SIG-M5 (cell line): ENCODE results near the gene KIF19.

Source experiments
- DNase-seq: peaks from one replicate; lab custom pipeline; 2025; lab: John Stamatoyannopoulos, UW

The KIF19 gene

GRCh38 chr17:74342224-74342623, 16.2 kb downstream of the KIF19 start:
- no peak for DNase-seq

- DNase-seq, result no peak
Measured at GRCh38 chr17:74343121-74343520, 17.1 kb downstream of the KIF19 start.

DNA sequence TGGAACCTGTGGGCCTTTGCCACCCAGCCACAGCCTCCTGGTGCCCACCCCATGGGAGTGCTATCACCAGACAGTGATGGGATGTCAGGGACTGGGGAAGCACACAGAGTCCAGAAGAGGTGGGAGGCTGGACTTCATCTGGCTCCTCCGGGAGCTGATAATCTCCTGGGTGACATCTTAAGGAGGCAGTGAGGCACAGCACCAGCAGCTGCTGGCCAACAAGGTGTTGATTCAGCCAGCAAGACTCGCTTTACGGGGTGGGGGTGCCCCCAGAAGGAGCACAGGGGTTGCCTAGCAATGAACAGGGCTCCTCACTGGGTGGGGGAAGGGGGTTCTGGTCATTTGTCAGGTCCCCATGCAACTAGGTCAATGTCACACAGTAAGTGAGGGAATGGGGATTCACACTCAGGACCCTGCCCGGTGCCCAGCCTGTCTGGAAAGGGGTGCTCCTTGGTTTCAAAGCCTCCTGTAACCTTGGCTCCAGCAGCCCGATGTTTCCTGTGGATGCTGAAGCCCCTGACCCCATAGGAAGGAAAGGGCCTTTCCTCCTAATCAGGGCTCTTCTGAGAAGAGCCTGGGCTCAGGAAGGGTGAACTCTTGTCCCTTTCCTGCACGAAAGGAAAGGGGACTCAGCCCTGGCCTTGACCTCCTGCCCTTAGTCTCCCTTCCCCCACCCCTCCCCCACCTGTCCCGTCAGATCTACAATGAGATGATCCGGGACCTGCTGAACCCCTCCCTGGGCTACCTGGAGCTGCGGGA, 17.7 kb downstream of the KIF19 start:
- no peak for DNase-seq

DNA sequence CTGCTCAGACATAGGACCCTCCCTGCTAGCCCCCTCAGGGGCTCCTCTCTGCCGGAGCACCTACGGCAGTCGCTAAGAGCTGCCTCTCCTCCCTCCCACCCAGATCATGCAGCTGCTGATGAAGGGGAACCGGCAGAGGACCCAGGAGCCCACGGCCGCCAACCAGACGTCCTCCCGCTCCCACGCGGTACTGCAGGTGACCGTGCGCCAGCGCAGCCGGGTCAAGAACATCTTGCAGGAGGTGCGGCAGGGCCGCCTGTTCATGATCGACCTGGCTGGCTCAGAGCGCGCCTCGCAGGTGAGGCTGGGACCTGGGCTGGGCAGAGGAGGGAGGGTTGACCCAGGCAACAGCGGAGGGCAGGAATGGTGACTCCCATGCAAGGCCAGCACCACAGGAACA, 18.6 kb downstream of the KIF19 start:
- DNase-seq, result no peak

DNA sequence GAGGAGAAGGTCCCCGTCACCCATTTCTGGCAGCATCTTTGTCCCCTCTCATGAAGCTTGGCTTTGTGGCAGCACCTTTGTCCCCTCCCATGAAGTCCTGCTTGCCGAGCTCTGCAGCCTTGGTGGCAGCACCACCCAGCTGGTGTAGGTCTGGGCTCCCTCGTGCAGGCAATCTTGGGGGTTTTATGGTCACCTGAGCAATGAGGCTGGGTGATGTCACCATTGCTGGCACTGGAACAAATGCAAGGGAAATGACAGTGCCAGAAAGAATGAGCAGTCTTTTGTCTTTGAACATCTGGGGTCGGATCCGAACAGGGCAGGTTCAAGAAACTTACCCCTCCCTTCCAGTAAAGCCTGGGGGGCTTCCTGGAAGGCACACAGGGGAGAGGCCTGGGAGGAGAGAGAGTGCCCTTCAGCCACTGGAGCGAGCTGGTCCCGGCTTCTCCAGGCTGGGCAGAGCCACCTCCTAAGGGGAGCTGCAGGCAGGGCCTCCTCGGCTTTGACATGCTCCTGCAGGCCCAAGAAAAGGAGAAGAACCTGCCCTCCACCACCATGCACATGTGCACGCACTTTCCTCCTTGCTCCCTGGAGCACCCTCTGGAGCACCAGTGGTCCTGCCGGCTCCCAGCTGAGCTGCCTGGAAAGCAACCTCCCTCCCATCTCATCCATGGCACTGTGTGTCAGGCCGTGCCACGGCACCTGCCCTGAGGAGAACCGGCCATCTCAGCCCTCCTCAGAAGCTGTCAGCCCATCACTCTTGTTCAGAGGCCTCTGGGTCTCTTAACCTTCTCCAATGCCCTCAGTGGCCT, 19.6 kb downstream of the KIF19 start:
- DNase-seq, result no peak

DNA sequence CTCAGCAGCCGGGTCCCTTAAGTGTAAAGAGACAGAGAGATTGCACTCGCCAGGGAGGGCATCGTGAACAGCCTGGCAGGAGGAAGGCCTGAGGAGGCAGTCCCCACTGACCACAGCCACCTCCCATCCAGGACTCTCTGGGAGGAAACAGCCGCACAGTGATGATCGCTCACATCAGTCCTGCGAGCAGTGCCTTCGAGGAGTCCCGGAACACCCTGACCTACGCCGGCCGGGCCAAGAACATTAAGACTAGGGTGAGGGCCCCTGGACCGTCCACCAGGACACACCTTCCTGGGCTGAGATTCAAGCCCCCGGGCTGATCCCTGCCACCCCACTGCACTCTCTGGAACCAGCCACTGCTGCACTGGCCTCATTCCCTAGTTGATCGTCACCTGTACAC, 21.6 kb downstream of the KIF19 start:
- DNase-seq, result no peak

DNA sequence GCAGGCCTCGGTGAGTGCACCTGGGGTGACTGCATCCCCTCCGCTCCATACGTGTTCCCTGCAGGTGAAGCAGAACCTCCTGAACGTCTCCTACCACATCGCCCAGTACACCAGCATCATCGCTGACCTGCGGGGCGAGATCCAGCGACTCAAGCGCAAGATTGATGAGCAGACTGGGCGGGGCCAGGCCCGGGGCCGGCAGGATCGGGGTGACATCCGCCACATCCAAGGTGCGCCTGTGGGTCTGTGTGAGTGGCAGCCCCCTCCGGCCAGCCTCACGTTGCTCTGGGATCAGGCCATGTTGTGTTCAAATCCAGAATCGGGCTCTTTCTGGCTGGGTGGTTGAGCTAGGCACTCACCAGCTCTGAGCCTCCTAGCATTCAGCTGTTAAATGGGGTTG, 23.1 kb downstream of the KIF19 start:
- DNase-seq, result no peak

DNA sequence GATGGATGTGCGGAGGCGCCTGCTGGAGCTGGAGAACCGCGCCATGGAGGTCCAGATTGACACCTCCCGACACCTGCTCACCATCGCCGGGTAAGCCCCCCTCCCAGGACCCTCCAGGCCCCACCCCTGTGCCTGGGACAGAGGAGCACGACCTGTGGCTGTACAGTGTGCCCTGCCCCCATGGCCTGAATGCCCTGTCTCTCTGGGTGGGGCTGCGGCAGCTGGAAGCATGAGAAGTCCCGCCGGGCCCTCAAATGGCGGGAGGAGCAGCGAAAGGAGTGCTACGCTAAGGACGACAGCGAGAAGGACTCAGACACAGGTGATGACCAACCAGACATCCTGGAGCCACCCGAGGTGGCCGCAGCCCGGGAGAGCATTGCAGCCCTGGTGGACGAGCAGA, 24.5 kb downstream of the KIF19 start:
- no peak for DNase-seq

DNA sequence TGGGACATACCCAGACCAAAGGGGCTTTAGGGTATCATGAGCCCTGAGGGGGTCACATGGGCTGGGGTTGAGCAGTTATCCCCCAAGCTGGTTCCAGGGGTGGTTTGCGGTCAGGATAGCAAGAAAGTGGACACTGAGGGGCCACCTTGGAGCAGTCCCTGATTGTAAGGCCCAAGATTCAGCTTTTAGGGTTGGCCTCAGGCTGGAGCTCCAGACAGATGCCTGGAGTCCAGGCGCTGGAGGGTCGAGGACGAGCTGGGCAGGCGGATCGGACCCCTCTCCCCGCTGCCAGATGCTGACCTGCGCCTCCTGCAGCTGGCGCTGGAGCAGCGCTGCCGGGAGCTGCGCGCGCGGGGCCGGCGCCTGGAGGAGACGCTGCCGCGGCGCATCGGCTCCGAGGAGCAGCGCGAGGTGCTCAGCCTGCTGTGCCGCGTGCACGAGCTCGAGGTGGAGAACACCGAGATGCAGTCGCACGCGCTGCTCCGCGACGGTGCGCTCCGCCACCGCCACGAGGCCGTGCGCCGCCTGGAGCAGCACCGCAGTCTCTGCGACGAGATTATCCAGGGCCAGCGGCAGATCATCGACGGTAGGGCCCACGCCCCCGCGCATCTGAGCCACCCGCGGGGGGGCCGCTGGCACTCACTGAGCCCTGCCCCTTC, 25.7 kb downstream of the KIF19 start:
- DNase-seq, result no peak

- no peak for DNase-seq
Measured at GRCh38 chr17:74353446-74354060, 27.5 kb downstream of the KIF19 start.

DNA sequence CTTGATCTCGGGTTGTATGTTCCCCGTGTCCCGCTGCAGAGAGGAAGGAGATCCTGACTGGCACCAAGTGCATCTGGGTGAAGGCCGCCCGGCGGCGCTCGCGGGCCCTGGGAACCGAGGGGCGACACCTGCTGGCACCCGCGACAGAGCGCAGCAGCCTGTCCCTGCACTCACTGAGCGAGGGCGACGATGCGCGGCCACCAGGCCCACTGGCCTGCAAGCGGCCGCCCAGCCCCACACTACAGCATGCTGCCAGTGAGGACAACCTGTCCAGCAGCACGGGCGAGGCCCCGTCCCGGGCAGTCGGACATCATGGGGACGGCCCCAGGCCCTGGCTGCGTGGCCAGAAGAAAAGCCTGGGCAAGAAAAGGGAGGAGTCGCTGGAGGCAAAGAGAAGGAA, 28.1 kb downstream of the KIF19 start:
- DNase-seq, result no peak

- DNase-seq, result no peak
Measured at GRCh38 chr17:74354561-74354960, 28.5 kb downstream of the KIF19 start.

DNA sequence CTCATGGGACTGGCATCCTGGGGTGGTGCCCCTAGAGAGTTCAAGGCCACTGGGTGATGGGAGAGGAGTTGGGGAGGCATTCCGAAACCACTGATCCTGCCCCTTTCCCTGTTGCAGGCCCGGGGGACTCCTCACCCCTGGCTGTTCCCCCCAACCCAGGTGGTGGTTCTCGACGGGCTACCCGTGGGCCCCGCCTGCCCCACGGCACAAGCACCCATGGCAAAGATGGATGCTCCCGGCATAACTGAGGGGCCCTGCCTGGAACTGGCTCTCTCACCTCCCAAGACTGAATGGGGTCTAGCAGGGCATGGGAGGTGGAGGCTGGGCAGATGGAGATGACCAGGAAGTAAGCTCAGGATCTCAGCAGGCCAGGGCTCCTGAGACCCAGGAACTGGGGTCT, 29.0 kb downstream of the KIF19 start:
- DNase-seq, result no peak

- DNase-seq, result no peak
Measured at GRCh38 chr17:74356646-74357465, 30.8 kb downstream of the KIF19 start.

GRCh38 chr17:74357466-74357809, 31.4 kb downstream of the KIF19 start:
- no peak for DNase-seq

DNA sequence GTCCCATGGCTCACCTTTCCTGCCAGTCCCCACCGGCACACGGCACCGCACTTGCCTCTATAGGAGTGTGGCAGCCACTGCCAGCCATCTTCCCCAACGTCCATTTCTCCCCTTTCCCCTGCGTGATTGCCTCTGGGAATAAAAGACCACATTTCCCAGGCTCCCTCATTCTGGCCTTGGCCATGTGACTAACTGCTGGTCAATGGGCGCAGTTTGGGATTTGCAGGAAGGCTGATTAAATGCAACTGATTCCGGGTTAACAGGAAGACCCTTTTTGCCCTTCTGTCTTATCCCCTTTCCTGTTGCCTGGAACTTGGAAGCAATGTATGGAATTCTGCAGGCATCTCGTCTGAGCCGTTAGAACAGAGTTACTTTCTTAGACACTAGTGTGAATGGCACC, 32.7 kb downstream of the KIF19 start:
- DNase-seq, result no peak

DNA sequence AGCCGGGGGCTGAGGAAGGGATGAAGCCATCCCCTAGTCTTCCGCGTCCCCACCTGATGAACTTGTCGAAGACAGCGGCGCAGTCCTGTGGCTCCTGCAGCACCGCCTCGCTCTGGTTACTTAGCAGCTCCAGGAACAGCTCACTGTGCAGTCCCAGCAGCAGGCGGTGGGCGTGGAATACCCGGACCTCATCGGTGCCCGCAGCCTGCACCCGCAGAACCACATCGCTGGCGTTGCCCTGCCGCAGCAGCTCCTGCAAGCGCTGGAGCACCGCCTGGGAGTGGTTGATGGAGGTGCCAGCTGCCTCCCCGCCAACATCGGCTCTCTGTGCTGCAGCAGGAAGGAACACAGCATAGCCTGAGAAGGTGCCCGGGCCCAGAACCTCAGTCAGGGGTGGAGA, 33.9 kb downstream of the KIF19 start:
- DNase-seq, result no peak

DNA sequence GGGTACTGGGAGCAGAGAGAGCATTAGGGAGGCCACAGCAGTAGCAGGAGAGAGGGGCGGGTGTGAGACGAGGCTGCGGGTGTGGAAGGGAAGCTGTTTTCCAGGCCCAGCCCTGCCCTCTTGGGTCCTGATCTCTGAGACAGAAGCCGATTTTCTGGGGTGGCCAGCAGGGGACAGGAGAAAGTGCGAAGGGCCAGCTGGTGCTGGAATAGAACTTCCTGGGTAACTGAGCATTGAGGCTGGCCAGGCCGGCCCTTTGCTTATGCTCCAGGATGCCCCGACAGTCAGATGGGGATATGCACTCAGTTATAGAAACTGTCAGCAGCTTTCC, 34.8 kb downstream of the KIF19 start:
- no peak for DNase-seq

- no peak for DNase-seq
Measured at GRCh38 chr17:74361230-74362068, 35.4 kb downstream of the KIF19 start, which contains the start of gene BTBD17. Gene BTBD17, minus strand, starts transcription at chr17:74361868. Its CDS starts 49 bp downstream, at chr17:74361819.

GRCh38 chr17:74362069-74362405, 36.0 kb downstream of the KIF19 start:
- DNase-seq, result no peak
